Gastroesophageal sphincter (tissue), 4 donors: ENCODE results near the gene ALOX15B. TPM values are rescaled to one million over a fixed set of nuclear protein-coding genes. Genes with fewer than 3 reads are reported as not detected.

Experiments used
- ATAC-seq: fragments of 150-250 bp; one replicate; pipeline ENCODE4 v1.9.1; 2016; ENCODE audit warnings: mild to moderate bottlenecking, moderate library complexity
- H3K27ac ChIP-seq, 4 donors: fragments of 200-600 bp; sonication (generic) in 3 of 4; 1 replicate in 3 of 4; 2 replicates in 1 of 4; pipeline ENCODE4 v1.5.1; 2016 to 2019
- H3K27me3 ChIP-seq: fragments of 200-600 bp; sonication (generic); one replicate; pipeline ENCODE4 v1.5.1; 2019
- H3K36me3 ChIP-seq, 2 donors: fragments of 200-600 bp; sonication (generic); one replicate each; pipeline ENCODE4 v1.5.1; 2019; ENCODE audit warnings: control low read depth in 1 of 2
- H3K4me1 ChIP-seq, 3 donors: fragments of 200-600 bp; sonication (generic); 1 replicate in 2 of 3; 2 replicates in 1 of 3; pipeline ENCODE4 v1.5.1; 2016 to 2019; ENCODE audit warnings: control low read depth in 2 of 3
- H3K4me3 ChIP-seq, 2 donors: fragments of 200-600 bp; sonication (generic); one replicate each; pipeline ENCODE4 v1.5.1; 2019; ENCODE audit warnings: mild to moderate bottlenecking in 1 of 2, moderate library complexity in 1 of 2
- H3K9me3 ChIP-seq, 3 donors: fragments of 200-600 bp; sonication (generic); one replicate each; pipeline ENCODE4 v1.5.1; 2017 to 2019; ENCODE audit warnings: control low read depth in 2 of 3
- EP300 ChIP-seq: sonication (generic); formaldehyde crosslinking; IDR thresholded peaks from one replicate; pipeline ENCODE4 v1.6.1; 2017; ENCODE audit warnings: antibody characterized with exemption, mild to moderate bottlenecking
- POLR2A ChIP-seq, 2 donors: fragments of 450-650 bp; IDR thresholded peaks; one replicate each; pipeline ENCODE4 v1.6.1; 2017; ENCODE audit warnings: antibody characterized with exemption in 2 of 2, mild to moderate bottlenecking in 2 of 2, moderate library complexity in 1 of 2
- POLR2AphosphoS5 ChIP-seq: sonication (generic); formaldehyde crosslinking; IDR thresholded peaks from one replicate; pipeline ENCODE4 v1.6.1; 2017; ENCODE audit warnings: antibody characterized with exemption
- WGBS, 2 donors: methylation state at CpG; one replicate each; pipeline ENCODE4 v1.1.5; 2018; ENCODE audit warnings: low coverage in 1 of 2; 5-methylcytosine and 5-hydroxymethylcytosine counted together
- total RNA-seq, 4 donors: library from RNA; depleted of rRNA; stranded (reverse); fragments of >200 nt; gene quantifications; one replicate each; pipeline ENCODE4 v1.1.0, GENCODE V29; 2016
- TF ChIP-seq, protein P1 (sequence below), 4 experiments: fragments of 200-600 bp in 2 of 4; fragments of 450-650 bp in 2 of 4; sonication (generic) in 1 of 4; IDR thresholded peaks; one replicate each; pipeline ENCODE4 v1.5.1; 2017 to 2019; ENCODE audit warnings: antibody characterized with exemption in 4 of 4, mild to moderate bottlenecking in 2 of 4, moderate library complexity in 2 of 4

The ALOX15B gene
- total RNA-seq, 4 donors from 2014 or later, result 0.69 to 5.6 (median 2.8) TPM

DNA sequence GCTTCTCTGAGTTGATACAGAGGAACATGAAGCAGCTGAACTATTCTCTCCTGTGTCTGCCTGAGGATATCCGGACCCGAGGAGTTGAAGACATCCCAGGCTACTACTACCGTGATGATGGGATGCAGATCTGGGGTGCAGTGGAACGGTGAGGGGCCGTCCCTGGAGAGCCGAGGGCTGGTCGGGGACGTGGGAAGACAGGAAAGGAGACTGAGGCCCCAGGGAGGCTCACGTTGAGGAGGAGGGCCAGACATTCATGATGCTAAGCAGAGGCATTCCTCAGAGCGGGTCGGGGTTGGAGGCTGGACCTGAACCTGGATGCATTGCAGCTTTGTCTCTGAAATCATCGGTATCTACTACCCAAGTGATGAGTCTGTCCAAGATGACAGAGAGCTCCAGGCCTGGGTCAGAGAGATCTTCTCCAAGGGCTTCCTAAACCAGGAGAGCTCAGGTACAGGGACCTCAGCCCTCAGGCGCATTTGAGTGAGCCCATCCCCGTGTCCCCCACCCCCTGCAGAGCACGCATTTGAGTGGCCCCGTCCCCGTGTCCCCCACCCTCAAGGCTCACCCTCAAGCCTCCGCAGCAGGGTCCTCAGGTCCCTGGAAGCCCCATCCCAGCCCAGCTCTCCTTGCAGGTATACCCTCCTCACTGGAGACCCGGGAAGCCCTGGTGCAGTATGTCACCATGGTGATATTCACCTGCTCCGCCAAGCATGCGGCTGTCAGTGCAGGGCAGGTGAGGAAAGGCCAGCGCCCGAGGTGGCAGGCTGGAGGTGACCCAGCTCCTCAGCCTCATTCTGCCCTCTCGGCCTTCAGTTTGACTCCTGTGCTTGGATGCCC, 8.3 kb downstream of the ALOX15B start:
- Histone ChIP-seq H3K4me3 (no peak overlapping the region), H3K9me3 (no peaks in the 10 kb centered on the region), H3K4me1 (no peaks in the 10 kb centered on the region), H3K27ac (no peak overlapping the region), H3K27me3 (peaks cover 49% of the 10 kb centered on the region), H3K36me3 (no peaks in the 10 kb centered on the region)
- no peak for ATAC-seq
- WGBS, 2 donors, result 78% methylated on average over 11 of the region's 24 CpGs; no CpG with 5 or more reads in 1 of the 2 donors
- TF ChIP-seq POLR2A (IDR thresholded peaks at IDR 0.05) (no peak), EP300 (no peak), POLR2AphosphoS5 (no peak)
- TF ChIP-seq, protein P1, sequence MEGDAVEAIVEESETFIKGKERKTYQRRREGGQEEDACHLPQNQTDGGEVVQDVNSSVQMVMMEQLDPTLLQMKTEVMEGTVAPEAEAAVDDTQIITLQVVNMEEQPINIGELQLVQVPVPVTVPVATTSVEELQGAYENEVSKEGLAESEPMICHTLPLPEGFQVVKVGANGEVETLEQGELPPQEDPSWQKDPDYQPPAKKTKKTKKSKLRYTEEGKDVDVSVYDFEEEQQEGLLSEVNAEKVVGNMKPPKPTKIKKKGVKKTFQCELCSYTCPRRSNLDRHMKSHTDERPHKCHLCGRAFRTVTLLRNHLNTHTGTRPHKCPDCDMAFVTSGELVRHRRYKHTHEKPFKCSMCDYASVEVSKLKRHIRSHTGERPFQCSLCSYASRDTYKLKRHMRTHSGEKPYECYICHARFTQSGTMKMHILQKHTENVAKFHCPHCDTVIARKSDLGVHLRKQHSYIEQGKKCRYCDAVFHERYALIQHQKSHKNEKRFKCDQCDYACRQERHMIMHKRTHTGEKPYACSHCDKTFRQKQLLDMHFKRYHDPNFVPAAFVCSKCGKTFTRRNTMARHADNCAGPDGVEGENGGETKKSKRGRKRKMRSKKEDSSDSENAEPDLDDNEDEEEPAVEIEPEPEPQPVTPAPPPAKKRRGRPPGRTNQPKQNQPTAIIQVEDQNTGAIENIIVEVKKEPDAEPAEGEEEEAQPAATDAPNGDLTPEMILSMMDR (IDR thresholded peaks at IDR 0.05), result no peak

- no peaks in the 10 kb centered on the region for H3K4me1 ChIP-seq
- peaks cover 45% of the 10 kb centered on the region for H3K27me3 ChIP-seq
- no peak for TF ChIP-seq POLR2AphosphoS5
- TF ChIP-seq POLR2A (IDR thresholded peaks at IDR 0.05), result no peak
- H3K9me3 ChIP-seq, result no peaks in the 10 kb centered on the region
- ATAC-seq, result no peak
- WGBS, 2 donors, result 100% methylated on average over 1 to 2 of the region's 4 CpGs
- no peak overlapping the region for H3K27ac ChIP-seq
- no peaks in the 10 kb centered on the region for H3K36me3 ChIP-seq
- H3K4me3 ChIP-seq, result no peak overlapping the region
Measured at GRCh38 chr17:8047769-8048110, 8.9 kb downstream of the ALOX15B start.

GRCh38 chr17:8048236-8048635, 9.4 kb downstream of the ALOX15B start:
- no peaks in the 10 kb centered on the region for H3K4me1 ChIP-seq
- H3K36me3 ChIP-seq, result no peaks in the 10 kb centered on the region
- no peak overlapping the region for H3K27ac ChIP-seq
- no peak overlapping the region for H3K4me3 ChIP-seq
- no peak for TF ChIP-seq POLR2AphosphoS5
- TF ChIP-seq POLR2A (IDR thresholded peaks at IDR 0.05), result no peak
- TF ChIP-seq EP300, result no peak
- TF ChIP-seq, protein P1 (IDR thresholded peaks at IDR 0.05), result no peak
- H3K27me3 ChIP-seq, result peaks cover 44% of the 10 kb centered on the region
- no peaks in the 10 kb centered on the region for H3K9me3 ChIP-seq
- ATAC-seq, result no peak
- 100% methylated on average over 2 of the region's 12 CpGs; no CpG with 5 or more reads in 1 of the 2 donors for WGBS, 2 donors

DNA sequence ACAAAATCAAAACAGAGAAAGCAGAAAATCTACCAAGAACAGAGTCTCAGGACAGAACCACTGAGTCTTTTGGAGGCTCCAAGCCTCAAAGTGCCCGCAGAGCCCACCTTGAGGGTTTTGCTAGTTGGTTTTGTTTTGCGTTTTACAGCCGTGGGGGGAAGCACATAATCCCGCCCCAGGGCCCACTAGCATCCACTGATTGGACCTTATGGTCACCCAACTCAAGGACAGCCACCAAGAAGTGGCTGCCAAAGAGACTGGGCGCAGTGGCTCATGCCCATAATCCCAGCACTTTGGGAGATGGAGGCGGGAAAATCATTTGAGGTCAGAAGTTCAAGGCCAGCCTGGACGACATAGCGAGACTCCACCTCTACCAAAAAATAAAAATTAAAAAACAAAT, 9.9 kb downstream of the ALOX15B start:
- Histone ChIP-seq H3K27ac (no peak overlapping the region), H3K4me1 (no peaks in the 10 kb centered on the region), H3K27me3 (peaks cover 44% of the 10 kb centered on the region), H3K36me3 (no peaks in the 10 kb centered on the region), H3K4me3 (no peak overlapping the region), H3K9me3 (no peaks in the 10 kb centered on the region)
- ATAC-seq, result no peak
- TF ChIP-seq, protein P1 (IDR thresholded peaks at IDR 0.05), result no peak
- TF ChIP-seq POLR2A (IDR thresholded peaks at IDR 0.05) (no peak), POLR2AphosphoS5 (no peak), EP300 (no peak)
- 72 to 76% methylated on average over 4 of the region's 8 CpGs for WGBS, 2 donors

DNA sequence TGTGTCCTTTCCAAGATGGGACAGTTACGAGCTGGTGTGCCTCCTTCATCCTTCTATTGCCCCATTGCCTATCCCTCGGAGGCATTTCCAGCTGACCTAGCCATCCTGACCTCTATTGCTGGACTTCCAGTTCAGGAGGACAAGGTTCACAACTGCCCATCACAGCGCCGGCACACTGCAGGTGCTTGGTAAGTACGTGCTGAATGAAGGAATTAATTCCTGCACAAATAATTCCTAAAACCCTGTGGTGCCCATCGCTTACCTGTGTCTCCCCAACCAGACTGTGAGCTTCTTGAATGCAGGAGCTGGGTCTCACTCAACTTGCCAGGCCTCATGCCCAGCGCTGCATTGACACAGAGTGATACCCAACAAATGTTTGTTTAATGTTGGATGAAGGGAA, 13.0 kb downstream of the ALOX15B start:
- Histone ChIP-seq H3K4me1 (no peaks in the 10 kb centered on the region), H3K36me3 (no peaks in the 10 kb centered on the region), H3K9me3 (no peaks in the 10 kb centered on the region), H3K27ac (no peak overlapping the region), H3K27me3 (peaks cover 37% of the 10 kb centered on the region), H3K4me3 (no peak overlapping the region)
- ATAC-seq, result no peak
- TF ChIP-seq EP300, result no peak
- no peak for TF ChIP-seq POLR2AphosphoS5
- TF ChIP-seq POLR2A (IDR thresholded peaks at IDR 0.05), result no peak
- TF ChIP-seq, protein P1 (IDR thresholded peaks at IDR 0.05), result no peak
- WGBS, 2 donors, result 68 to 100% methylated on average over 2 of the region's 7 CpGs
